Dendritic cell treated with granulocyte-macrophage colony-stimulating factor and Interleukin-4, amounts not matched to agents 40 ng/mL and 50 ng/mL, for 4 days (primary cell): ENCODE measurements around the gene MINK1.
"Not testable (repeated sequence)": the region's sequence is repeated elsewhere in the genome, so short reads cannot be mapped to it uniquely, and the experiment has no call there.

Experiments used
- H3K27ac Mint-ChIP-seq: one replicate; pipeline ENCODE4 v1.8.0; 2022; ENCODE audit warnings: mild to moderate bottlenecking, mixed read lengths
- H3K27me3 Mint-ChIP-seq: one replicate; pipeline ENCODE4 v1.8.0; 2022; ENCODE audit warnings: mild to moderate bottlenecking, mixed read lengths
- H3K36me3 Mint-ChIP-seq: one replicate; pipeline ENCODE4 v1.8.0; 2022; ENCODE audit warnings: low read depth, mixed read lengths
- H3K4me1 Mint-ChIP-seq: one replicate; pipeline ENCODE4 v1.8.0; 2022; ENCODE audit warnings: low read depth, mixed read lengths
- H3K4me3 Mint-ChIP-seq: one replicate; pipeline ENCODE4 v1.8.0; 2022; ENCODE audit warnings: mild to moderate bottlenecking, moderate library complexity, mixed read lengths
- H3K9me3 Mint-ChIP-seq: one replicate; pipeline ENCODE4 v1.8.0; 2022; ENCODE audit warnings: mixed read lengths
- intact Hi-C: fragments of 100-400 bp; cut with micrococcal nuclease; formaldehyde crosslinking; loops from one replicate; pipeline ENCODE4 v1.15.0; 2022

Gene MINK1

GRCh38 chr17:4845118-4845517 lies 12.0 kb downstream of the MINK1 start:
- no peaks in the 10 kb centered on the region for H3K27me3 Mint-ChIP-seq
- peak overlapping the region; percentile 96 for H3K27ac Mint-ChIP-seq
- peaks cover 95% of the 10 kb centered on the region for H3K4me1 Mint-ChIP-seq
- H3K9me3 Mint-ChIP-seq, result no peaks in the 10 kb centered on the region
- H3K36me3 Mint-ChIP-seq, result peaks cover 34% of the 10 kb centered on the region
- H3K4me3 Mint-ChIP-seq, result peak overlapping the region; percentile 68
- intact Hi-C loops, result no loop called here

- Mint-ChIP-seq H3K4me3 (no peak overlapping the region), H3K27ac (peak overlapping the region; percentile 96), H3K27me3 (no peaks in the 10 kb centered on the region), H3K4me1 (peaks cover 94% of the 10 kb centered on the region), H3K9me3 (no peaks in the 10 kb centered on the region), H3K36me3 (peaks cover 24% of the 10 kb centered on the region)
- intact Hi-C loops, result no loop called here
Measured at GRCh38 chr17:4846635-4847390, 13.7 kb downstream of the MINK1 start.

GRCh38 chr17:4849011-4849536 lies 15.9 kb downstream of the MINK1 start:
- Mint-ChIP-seq H3K4me1 (peaks cover 78% of the 10 kb centered on the region), H3K4me3 (no peak overlapping the region), H3K9me3 (no peaks in the 10 kb centered on the region), H3K27ac (no peak overlapping the region), H3K27me3 (peaks cover 3% of the 10 kb centered on the region), H3K36me3 (peaks cover 33% of the 10 kb centered on the region)
- intact Hi-C loops, result no loop called here

- intact Hi-C loops, result no loop called here
- no peaks in the 10 kb centered on the region for H3K9me3 Mint-ChIP-seq
- H3K36me3 Mint-ChIP-seq, result peaks cover 42% of the 10 kb centered on the region
- peaks cover 3% of the 10 kb centered on the region for H3K27me3 Mint-ChIP-seq
- H3K27ac Mint-ChIP-seq, result peak overlapping the region; percentile 64
- peaks cover 73% of the 10 kb centered on the region for H3K4me1 Mint-ChIP-seq
- H3K4me3 Mint-ChIP-seq, result no peak overlapping the region
Measured at GRCh38 chr17:4850246-4850645, 17.1 kb downstream of the MINK1 start.

- Mint-ChIP-seq H3K4me1 (peaks cover 66% of the 10 kb centered on the region), H3K27ac (peak overlapping the region; percentile 64), H3K9me3 (no peaks in the 10 kb centered on the region)
Measured at GRCh38 chr17:4851084-4851483, 17.9 kb downstream of the MINK1 start.

GRCh38 chr17:4852567-4853207 lies 19.5 kb downstream of the MINK1 start:
- no peak overlapping the region for H3K4me3 Mint-ChIP-seq
- peaks cover 66% of the 10 kb centered on the region for H3K4me1 Mint-ChIP-seq
- H3K27ac Mint-ChIP-seq, result peak overlapping the region; percentile 9
- no peaks in the 10 kb centered on the region for H3K9me3 Mint-ChIP-seq
- H3K27me3 Mint-ChIP-seq, result peaks cover 3% of the 10 kb centered on the region
- peaks cover 56% of the 10 kb centered on the region for H3K36me3 Mint-ChIP-seq
- intact Hi-C loops, result no loop called here

More at GRCh38 chr17:4851084-4851483, 17.9 kb downstream of the MINK1 start:
- Mint-ChIP-seq H3K4me3 (no peak overlapping the region), H3K36me3 (peaks cover 46% of the 10 kb centered on the region), H3K27me3 (peaks cover 3% of the 10 kb centered on the region)
- intact Hi-C loops, result no loop called here

GRCh38 chr17:4853208-4853671 lies 20.1 kb downstream of the MINK1 start:
- Mint-ChIP-seq H3K4me3 (no peak overlapping the region), H3K36me3 (peaks cover 60% of the 10 kb centered on the region), H3K27ac (no peak overlapping the region), H3K9me3 (no peaks in the 10 kb centered on the region), H3K27me3 (peaks cover 3% of the 10 kb centered on the region), H3K4me1 (peaks cover 66% of the 10 kb centered on the region)
- intact Hi-C loops, result no loop called here

- Mint-ChIP-seq H3K9me3 (no peaks in the 10 kb centered on the region), H3K27ac (no peak overlapping the region), H3K27me3 (peaks cover 3% of the 10 kb centered on the region), H3K4me3 (no peak overlapping the region), H3K36me3 (peaks cover 59% of the 10 kb centered on the region), H3K4me1 (peaks cover 71% of the 10 kb centered on the region)
- intact Hi-C loops, result no loop called here
Measured at GRCh38 chr17:4854111-4854681, 21.1 kb downstream of the MINK1 start.

GRCh38 chr17:4856271-4856936 lies 23.3 kb downstream of the MINK1 start:
- H3K27ac Mint-ChIP-seq, result no peak overlapping the region
- intact Hi-C loops, result no loop called here
- no peak overlapping the region for H3K4me3 Mint-ChIP-seq

GRCh38 chr17:4856937-4857314 lies 23.8 kb downstream of the MINK1 start:
- intact Hi-C loops, result no loop called here
- H3K9me3 Mint-ChIP-seq, result no peaks in the 10 kb centered on the region
- peaks cover 71% of the 10 kb centered on the region for H3K36me3 Mint-ChIP-seq
- peaks cover 3% of the 10 kb centered on the region for H3K27me3 Mint-ChIP-seq
- peaks cover 47% of the 10 kb centered on the region for H3K4me1 Mint-ChIP-seq
- no peak overlapping the region for H3K27ac Mint-ChIP-seq
- H3K4me3 Mint-ChIP-seq, result no peak overlapping the region

More at GRCh38 chr17:4856271-4856936, 23.3 kb downstream of the MINK1 start:
- H3K27me3 Mint-ChIP-seq, result peaks cover 3% of the 10 kb centered on the region
- no peaks in the 10 kb centered on the region for H3K9me3 Mint-ChIP-seq
- H3K4me1 Mint-ChIP-seq, result peaks cover 51% of the 10 kb centered on the region
- H3K36me3 Mint-ChIP-seq, result peaks cover 66% of the 10 kb centered on the region

- H3K27ac Mint-ChIP-seq, result peak overlapping the region; percentile 69
- H3K4me3 Mint-ChIP-seq, intact Hi-C loops, H3K27me3 Mint-ChIP-seq, H3K9me3 Mint-ChIP-seq: not testable (repeated sequence)
- H3K36me3 Mint-ChIP-seq, result peaks cover 70% of the 10 kb centered on the region
- H3K4me1 Mint-ChIP-seq, result peaks cover 43% of the 10 kb centered on the region
Measured at GRCh38 chr17:4857347-4857746, 24.2 kb downstream of the MINK1 start.

- H3K9me3 Mint-ChIP-seq, result no peaks in the 10 kb centered on the region
- H3K36me3 Mint-ChIP-seq, result peaks cover 70% of the 10 kb centered on the region
- H3K4me1 Mint-ChIP-seq, result peaks cover 48% of the 10 kb centered on the region
- intact Hi-C loops, result no loop called here
- H3K4me3 Mint-ChIP-seq, result peak overlapping the region; percentile 37
- no peaks in the 10 kb centered on the region for H3K27me3 Mint-ChIP-seq
- peak overlapping the region; percentile 69 for H3K27ac Mint-ChIP-seq
Measured at GRCh38 chr17:4858068-4858881, 25.1 kb downstream of the MINK1 start.

GRCh38 chr17:4858882-4859260 lies 25.7 kb downstream of the MINK1 start:
- Mint-ChIP-seq H3K4me1 (peaks cover 50% of the 10 kb centered on the region), H3K27me3 (no peaks in the 10 kb centered on the region), H3K9me3 (no peaks in the 10 kb centered on the region), H3K27ac (peak overlapping the region; percentile 69), H3K4me3 (peak overlapping the region; percentile 37), H3K36me3 (peaks cover 67% of the 10 kb centered on the region)
- intact Hi-C loops, result no loop called here
